CD4-positive, alpha-beta T cell treated with Interleukin-15 for 1 hour (primary cell): ENCODE results near the gene TEK.
"Not testable (repeated sequence)": the region's sequence is repeated elsewhere in the genome, so short reads cannot be mapped to it uniquely, and the experiment has no call there.

ENCODE experiments used
- DNase-seq: peaks from one replicate; pipeline ENCODE4 v3.0.0-alpha.2; 2020

Gene TEK

GRCh38 chr9:27108981-27109541 lies at the start of gene TEK:
Gene TEK, plus strand, starts transcription at chr9:27109225. Its CDS starts 366 bp downstream, at chr9:27109591.
- DNase-seq, result no peak

- no peak for DNase-seq
Observed at GRCh38 chr9:27059412-27059811, 49.6 kb upstream of the TEK start.

- DNase-seq, result no peak
Observed at GRCh38 chr9:27059907-27060306, 49.1 kb upstream of the TEK start.

GRCh38 chr9:27065288-27065687 lies 43.7 kb upstream of the TEK start:
- no peak for DNase-seq

- DNase-seq, result no peak
Observed at GRCh38 chr9:27073841-27074728, 34.9 kb upstream of the TEK start.

- no peak for DNase-seq
Observed at GRCh38 chr9:27078685-27079084, 30.3 kb upstream of the TEK start.

DNA sequence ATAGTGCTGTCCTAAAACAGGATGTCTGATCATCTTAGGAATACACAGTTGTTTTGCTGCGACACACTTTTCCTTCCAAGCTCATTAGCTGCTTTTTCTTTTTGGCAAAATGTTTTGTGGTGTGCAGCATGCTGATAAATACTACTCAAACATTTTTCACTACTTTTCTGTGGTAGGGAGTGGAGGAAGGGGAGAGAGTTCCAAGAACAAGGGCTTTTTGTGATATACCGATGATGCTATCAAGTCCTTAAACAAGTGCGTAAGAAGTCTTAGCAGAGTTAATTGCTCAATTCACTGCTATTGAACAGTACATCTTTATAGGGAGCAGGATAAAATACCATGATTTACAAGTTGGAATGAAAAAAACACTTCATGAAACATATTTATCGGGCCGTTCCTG lies 23.6 kb upstream of the TEK start:
- DNase-seq, result no peak

GRCh38 chr9:27086818-27087680 lies 22.0 kb upstream of the TEK start:
- no peak for DNase-seq

DNA sequence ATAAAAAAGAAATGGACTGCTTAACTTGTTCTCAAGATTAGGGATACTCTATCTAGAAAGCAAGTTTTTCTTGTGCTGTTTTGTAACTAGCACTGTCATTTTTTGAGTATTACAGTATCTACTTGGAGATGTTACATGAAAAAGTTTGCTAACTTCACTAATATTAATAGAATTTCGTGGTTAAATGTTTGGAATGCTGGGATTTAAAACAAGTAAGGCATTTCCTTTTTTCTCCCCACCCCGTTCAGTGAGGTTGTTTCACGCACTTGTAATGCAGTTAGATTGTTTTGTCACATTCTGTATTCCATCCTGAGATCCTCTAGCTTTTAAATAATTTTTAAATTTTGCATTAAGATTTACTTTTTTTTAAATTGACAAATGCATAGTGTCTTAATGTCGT lies 20.0 kb upstream of the TEK start:
- no peak for DNase-seq

DNA sequence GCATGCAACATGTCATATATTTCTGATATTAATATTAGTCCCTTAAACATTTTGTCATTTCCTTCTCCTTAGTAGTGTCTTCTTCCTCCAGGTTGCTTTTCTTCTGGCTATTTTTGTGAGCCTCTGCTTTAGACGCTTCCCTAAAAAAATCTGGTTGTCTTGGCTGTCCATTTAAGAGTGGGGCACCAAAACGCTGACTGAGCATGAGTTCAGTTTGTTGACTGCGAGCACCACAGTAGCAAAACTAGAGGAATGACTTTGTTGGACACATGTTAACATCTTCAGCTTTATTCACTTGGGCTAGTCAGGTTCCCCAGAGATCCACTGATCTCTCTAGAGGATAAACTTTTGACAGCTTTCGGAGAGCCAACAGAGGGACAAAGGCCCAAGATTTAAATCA lies 19.3 kb upstream of the TEK start:
- DNase-seq, result no peak

DNA sequence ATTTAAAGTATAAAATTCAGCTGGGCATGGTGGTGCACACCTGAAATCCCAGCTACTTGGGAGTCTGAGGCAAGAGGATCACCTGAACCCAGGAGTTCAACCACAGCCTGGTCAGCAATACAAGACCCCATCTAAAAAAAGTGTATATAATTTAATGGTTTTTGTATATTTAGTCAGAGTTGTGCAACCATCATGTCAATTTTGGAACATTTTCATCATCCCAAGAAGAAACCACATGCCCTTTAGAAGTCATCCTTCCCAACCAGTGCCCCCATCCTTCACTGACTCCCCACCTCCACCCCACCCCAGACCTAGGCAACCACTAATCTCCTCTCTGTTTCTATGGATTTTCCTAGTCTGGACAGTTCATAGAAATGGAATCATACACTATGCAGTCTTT lies 18.8 kb upstream of the TEK start:
- no peak for DNase-seq

GRCh38 chr9:27090711-27091110 lies 18.3 kb upstream of the TEK start:
- DNase-seq, result no peak

- DNase-seq, result not testable (repeated sequence)
Observed at GRCh38 chr9:27092496-27092895, 16.5 kb upstream of the TEK start.

DNA sequence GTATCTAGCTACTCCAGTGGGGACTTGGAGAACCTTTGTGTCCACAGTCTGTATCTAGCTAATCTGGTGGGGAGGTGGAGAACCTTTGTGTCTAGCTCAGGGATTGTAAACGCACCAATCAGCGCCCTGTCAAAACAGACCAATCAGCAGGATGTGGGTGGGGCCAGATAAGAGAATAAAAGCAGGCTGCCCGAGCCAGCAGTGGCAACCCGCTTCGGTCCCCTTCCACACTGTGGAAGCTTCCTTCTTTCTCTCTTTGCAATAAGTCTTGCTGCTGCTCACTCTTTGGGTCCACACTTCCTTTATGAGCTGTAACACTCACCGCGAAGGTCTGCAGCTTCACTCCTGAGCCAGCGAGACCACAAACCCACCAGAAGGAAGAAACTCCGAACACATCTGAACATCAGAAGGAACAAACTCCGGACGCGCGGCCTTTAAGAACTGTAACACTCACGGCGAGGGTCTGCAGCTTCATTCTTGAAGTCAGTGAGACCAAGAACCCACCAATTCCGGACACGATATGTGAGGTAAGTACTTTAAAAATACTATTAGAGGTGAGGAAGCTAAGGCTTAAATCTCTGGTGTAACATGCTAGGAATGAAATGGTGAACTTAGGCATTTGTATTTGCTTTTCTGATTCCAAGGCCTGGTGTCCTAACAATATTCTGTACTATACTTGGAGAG lies 15.5 kb upstream of the TEK start:
- not testable (repeated sequence) for DNase-seq

DNA sequence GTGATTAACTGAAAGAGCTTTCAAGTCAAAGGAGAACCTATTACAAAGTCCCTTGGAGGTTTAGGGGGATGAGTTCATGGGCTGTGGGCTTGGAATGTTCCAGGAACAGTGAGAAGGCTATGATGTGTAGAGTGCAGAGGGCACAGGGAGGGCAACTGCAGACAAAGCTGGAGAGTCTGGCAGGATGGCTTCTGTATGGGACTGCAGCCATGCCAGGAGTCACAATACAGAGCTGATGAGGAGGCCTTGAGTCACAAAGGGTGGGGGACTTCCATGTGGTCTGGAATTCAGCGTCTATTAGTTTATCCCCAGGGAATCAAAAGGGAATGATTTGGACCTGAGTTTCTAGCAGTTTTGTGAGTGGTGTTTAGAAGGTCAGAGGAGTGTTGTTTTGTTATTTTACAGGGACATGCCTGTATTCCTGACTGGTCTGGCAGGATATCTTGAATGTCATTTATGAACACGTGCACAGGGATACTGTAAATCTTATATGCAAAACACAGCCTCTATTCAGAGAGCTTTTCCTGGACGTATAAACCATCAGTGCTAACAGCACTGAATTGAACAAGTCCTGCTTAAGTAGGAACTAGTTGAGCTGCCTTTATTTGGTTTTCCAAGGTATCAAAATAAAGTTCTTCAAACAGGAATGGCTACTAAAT lies 14.3 kb upstream of the TEK start:
- DNase-seq, result no peak

GRCh38 chr9:27107241-27107640 lies 1.8 kb upstream of the TEK start:
- no peak for DNase-seq

DNA sequence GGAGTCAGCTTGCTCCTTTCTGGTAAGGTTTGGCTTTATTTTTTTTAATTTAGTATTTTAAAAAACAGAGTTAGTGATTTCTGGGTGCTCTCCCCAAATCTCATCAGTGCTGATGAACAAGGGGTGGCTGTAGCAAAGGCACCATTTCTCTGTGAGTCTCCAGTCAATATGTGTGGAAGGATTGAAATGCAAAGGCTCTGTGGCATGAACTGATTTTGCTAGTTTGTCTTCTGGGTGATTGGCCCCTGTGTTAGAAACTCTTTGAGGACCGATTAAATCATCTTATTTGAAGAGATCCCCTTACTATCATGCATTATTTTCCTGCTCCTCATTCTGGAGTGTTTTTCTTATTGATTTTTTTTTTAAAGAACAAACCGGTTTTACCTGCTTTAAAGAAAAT lies 596 bp downstream of the TEK start:
- no peak for DNase-seq

- DNase-seq, result no peak
Observed at GRCh38 chr9:27110181-27110580, 1.2 kb downstream of the TEK start.

DNA sequence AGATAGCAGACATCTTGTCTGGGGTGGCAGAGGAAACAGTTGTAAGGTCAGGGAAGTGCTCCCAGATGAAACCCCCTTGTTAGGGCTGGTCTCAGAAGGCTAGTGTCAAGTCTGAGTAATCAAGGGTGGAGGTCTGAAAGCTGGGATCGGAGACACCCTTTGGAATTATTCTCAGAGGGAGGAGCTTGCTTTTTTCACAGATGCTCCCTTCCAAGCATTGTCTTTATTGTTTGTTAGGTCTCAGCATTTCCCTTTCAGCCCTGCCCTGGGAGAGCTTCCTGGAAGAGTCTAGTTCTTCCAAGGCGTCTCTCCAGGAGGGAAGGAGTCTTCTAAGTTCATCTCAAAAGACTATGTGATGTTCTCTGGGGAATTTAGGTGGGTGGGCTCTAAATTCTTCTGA lies 3.2 kb downstream of the TEK start:
- no peak for DNase-seq

DNA sequence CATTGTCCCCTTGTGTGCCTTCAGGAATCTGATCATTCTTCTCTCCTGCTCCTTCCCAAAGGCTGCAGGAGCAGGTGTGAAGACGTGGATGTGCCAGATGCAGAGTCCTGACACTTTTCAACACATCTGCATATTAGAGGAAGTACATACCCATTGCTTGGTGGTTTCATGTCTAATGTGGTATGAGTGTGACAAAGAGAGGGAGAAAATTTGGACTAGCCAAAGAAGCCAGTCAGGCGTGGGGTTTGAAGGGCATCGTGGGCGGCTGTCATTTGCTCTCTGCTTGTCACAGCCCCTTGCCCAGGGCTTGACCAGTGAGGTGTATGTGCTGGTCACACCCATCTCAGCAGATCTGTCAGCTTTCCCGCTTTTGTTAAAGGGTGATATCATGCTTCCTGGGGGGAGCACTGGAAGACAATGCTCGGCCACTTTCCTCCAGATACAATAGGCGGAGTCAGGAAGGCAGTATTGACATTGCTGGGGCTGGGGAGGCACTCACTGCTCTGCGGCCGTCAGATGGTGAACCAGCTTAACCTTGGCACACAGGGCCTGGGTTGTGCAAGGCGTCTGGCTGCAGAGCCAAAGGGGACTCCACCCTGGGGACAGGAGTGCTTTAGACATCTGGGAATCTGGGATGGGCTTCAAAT lies 8.6 kb downstream of the TEK start:
- DNase-seq, result no peak

- DNase-seq, result no peak
Observed at GRCh38 chr9:27118916-27119315, 9.9 kb downstream of the TEK start.

DNA sequence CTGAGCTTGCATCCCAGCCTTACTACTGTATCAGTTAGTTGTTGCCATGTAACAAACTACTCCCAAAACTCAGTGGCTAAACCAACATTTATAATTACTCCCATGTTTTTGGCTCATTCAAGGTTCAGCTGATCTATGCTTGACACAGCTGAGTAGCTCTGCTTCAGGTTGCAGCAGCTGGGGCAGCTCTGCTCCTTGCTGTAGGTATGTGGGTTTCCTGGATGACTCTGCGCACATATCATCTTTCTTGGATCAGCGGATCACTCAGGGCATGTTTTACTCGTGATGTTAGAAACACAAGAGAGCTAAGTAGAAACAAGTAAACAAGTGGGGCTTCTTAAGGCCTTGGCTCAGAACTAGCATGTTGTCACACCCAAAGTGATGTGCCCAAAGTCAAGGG lies 15.1 kb downstream of the TEK start:
- DNase-seq, result no peak
